Head of caudate nucleus (tissue), 42 donors: ENCODE measurements around the gene DIDO1.
A peak's percentile ranks its signal among the peaks of the same experiment; 100 is the strongest.

Experiments
- DNase-seq, 42 donors: peaks; one replicate each; pipeline versions ENCODE4 v3.0.0 to v3.0.0-alpha.2; 2020 to 2021; ENCODE audit warnings: mixed read lengths in 7 of 42
- intact Hi-C: fragments of 100-400 bp; cut with DNase I; formaldehyde crosslinking; loops from one replicate; pipeline ENCODE4 v1.15.0; 2022

The DIDO1 gene

DNA sequence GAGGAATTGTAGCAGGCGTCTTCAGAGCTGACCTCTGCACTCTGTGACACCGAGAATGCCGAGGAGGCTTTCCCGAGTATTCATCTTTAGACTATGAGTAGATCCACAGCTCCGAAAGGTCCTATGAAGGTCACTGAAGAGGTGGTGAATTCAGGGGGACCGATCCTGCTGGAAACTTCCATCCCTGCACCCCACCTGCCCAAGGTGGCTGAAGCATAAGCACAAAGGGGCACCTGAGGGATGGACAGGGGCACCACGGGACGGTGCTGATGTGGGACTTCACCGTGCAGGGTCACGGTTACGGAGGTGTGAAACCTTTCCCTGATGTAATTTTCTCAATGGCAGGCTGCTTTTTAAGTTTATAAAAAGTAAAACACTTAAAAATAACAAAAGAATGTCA is 24.4 kb downstream of the DIDO1 start:
- no peak for DNase-seq
- intact Hi-C loops = no loop called here

DNA sequence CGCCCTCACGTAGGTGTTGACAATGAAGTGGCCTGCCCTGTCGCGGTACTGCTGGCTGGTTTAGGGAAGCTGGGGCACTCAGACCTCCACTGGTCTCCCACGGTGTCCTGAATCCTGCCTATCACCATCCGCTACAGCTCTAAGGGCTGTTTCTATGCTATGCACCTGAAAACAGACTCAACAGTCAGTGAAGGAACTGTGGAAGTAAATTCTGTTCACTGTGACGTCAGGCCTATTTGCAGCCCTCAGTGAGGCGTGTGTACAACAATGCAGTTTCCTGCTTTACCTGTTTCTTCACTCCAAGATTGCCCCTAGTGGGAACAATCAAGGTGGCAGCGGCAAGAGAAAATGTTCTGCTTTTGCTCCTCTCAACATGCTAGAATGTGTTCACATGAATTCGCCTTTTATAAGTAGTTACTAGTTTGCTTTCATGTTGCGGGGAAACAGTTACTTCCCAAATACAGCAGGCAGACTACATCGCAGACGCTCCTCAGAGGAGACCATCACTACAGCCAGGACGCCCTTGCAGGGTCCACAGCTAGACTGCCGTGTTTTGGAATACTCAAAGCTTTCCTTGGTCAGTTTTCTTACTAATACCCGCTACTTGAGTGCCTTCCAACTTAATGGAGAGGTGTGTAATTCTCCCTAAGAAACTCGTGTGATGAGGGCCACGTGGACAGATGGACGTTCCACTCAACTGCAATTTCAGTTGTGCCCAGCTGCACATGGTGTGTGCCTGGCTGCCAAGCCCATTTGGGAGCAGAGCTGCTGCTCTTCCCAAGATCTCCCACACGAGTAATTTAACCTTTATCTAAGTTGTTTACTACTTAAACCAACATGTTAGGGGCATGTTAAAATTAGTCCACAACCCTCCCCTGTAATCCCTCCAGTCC is 25.4 kb downstream of the DIDO1 start:
- intact Hi-C loops = no loop called here
- DNase-seq = no peak

- DNase-seq = peak; percentile 67 to 91 (median 84)
- intact Hi-C loops = no loop called here
Observed at GRCh38 chr20:62900052-62900691, 26.1 kb downstream of the DIDO1 start.

GRCh38 chr20:62899633-62900051 is 26.7 kb downstream of the DIDO1 start:
- peak in 3 of 42 donors; percentile 26 to 52 (median 29) for DNase-seq
- intact Hi-C loops = loop anchor here (10.0 kb wide), 1 partner anchor 105 kb away; the partner anchor contains the start of gene BHLHE23

GRCh38 chr20:62898970-62899632 is 27.2 kb downstream of the DIDO1 start:
- DNase-seq = no peak
- intact Hi-C loops = loop anchor here (10.0 kb wide), 1 partner anchor 106 kb away; the partner anchor contains the start of gene BHLHE23

DNA sequence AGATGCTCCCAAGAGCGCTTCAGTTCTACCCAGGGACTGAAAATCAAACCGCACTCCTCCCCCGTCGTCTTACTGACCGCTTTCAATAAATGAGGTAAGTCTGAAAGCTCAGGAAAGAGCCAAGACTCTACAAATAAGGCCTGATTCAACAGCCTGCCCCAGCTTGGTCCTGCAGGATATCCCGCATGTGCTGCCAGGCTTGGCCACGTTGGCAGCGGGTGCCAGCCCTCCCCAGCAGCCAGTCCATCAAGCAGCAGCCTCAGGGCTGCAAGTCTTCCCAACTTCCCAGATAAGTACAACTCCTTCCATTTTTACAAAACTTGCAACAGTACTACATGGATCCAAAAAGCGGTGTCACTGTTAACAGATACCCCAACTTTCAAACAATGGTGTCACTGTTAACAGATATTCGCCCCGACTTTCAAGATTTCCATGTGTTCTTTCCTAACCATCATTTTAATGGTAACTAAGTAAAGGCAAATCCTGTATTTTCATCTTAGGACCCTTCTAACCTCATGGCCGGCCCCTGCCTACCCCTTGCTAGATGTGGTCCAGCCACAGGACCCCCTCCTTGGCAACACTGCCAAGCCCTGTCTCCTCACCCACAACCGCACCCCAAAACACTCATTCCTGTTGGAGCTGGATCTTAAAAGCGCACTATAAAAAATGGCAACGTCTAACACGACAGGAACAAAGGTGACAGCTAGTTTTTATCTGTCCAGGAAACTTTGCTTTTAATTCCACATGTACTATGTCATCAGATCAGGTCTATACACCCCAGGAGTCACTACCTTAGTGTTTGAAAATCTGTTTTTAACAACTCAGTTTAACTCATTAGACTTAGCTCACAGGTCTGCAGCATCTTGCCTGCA is 28.0 kb downstream of the DIDO1 start:
- peak in 8 of 42 donors; percentile 18 to 67 (median 39) for DNase-seq
- intact Hi-C loops = loop anchor here (10.0 kb wide), 1 partner anchor 106 kb away; the partner anchor contains the start of gene BHLHE23

- DNase-seq = no peak
- intact Hi-C loops = loop anchor here (10.0 kb wide), 1 partner anchor 107 kb away; the partner anchor contains the start of gene BHLHE23
Observed at GRCh38 chr20:62897666-62898065, 28.6 kb downstream of the DIDO1 start.

DNA sequence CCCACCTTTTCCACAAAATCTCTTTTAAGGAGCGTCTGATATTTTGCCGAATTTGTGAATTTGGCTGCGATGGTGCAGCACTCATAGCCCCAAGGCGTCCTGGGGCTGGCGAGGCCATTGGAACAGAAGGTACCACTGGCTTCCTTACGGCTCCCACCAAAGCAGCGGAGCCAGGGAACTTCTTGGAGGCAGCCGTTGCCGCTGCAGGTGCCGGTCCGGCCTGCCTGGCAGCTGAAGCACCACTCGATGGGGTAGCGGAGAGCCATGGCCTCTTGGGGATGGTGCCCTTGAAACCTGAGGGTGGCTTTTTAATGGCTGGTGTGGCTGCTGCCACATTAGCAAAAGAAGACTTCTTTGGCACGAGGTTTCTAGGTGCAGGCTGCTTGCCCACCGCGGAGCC is 29.8 kb downstream of the DIDO1 start:
- DNase-seq = no peak
- intact Hi-C loops = loop anchor here (10.0 kb wide), 1 partner anchor 108 kb away; the partner anchor contains the start of gene BHLHE23

DNA sequence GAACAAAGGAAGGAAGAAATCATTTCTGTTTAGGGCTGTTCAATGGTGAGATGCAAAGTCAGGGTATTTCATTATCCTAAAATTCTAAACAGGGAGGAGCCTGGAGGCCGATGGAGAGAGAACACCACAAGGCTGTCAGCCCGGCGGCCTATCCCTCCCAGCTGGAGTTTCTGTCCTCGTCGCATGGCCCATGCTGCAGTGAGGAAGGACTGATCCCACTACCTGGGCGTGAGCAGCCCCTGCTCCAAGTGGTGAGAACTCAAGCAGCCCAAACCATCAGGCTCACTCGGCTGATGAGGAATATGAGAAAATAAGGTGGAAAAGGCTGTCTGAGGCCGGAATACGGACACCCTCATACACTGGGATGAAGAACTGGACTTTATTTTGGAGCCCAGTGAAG is 30.8 kb downstream of the DIDO1 start:
- no peak for DNase-seq
- intact Hi-C loops = loop anchor here (10.0 kb wide), 1 partner anchor 109 kb away; the partner anchor contains the start of gene BHLHE23

- DNase-seq = no peak
- intact Hi-C loops = loop anchor here (10.0 kb wide), 1 partner anchor 111 kb away; the partner anchor contains the start of gene BHLHE23
Observed at GRCh38 chr20:62894261-62894660, 32.0 kb downstream of the DIDO1 start.

DNA sequence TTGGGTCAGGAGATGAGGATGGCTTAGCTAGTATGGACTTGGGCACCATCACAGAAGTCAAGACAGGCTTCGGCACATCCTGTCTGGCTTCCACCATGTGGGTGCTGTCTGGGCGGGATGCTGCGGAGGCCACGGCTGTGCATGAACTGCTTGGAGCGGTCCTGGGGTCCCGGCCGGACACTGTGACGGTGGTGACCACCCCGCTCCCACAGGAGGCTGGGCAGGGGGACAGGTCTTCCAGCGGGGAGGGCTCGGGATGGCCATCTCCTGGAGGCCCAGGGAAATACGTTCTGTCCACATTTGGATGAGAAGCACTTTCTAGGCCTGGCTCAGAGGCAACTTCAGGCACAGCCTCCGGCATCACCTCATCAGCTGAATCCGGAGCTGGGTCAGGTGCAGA is 32.6 kb downstream of the DIDO1 start:
- intact Hi-C loops = loop anchor here (10.0 kb wide), 1 partner anchor 111 kb away; the partner anchor contains the start of gene BHLHE23
- no peak for DNase-seq

GRCh38 chr20:62892348-62893304 is 33.7 kb downstream of the DIDO1 start:
- intact Hi-C loops = loop anchor here (10.0 kb wide), 1 partner anchor 112 kb away; the partner anchor contains the start of gene BHLHE23

DNA sequence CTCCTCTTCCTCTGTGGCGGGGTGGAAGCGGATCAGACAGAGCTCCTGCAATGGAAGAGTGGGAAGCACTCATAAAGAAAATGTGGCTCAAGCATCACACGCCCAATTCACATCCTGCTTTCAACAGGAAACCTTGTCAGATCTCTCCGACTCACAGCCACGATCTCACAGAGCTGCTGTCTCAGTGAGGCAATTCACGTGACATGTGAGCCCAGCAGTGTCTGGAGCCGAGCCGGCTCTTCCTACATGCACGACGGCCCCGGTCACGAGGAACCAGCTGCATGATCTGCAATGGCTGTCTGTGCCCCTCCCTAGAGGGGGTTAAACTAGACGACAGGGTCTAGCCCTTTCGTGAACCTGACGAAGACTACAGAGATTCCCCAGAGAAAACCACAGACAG is 35.2 kb downstream of the DIDO1 start:
- intact Hi-C loops = loop anchor here (10.0 kb wide), 1 partner anchor 114 kb away; the partner anchor contains the start of gene BHLHE23
- DNase-seq = peak in 16 of 42 donors; percentile 27 to 72 (median 45)

More at GRCh38 chr20:62892348-62893304, 33.7 kb downstream of the DIDO1 start:
- DNase-seq = peak in 39 of 42 donors; percentile 42 to 86 (median 63)

DNA sequence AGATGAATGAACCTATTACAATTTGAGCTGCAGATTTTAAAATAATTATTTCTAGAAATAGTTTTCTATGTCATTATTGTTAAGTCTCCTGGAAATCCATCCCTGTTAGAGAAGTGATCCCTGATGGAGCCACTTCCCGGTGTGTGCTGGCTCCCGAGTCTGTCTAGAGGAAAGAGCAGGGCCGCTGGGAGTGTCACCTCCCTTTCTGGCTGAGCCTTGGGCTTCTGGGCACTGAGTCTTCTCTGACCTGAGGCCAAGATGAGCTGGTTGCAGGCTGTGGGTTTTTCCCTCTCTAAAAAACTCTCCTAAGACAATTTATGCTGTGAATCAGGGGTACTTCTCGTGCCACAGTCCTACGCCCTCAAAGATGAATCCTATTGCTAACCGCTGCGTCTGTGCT is 35.9 kb downstream of the DIDO1 start:
- no peak for DNase-seq
- intact Hi-C loops = loop anchor here (10.0 kb wide), 1 partner anchor 114 kb away; the partner anchor contains the start of gene BHLHE23

DNA sequence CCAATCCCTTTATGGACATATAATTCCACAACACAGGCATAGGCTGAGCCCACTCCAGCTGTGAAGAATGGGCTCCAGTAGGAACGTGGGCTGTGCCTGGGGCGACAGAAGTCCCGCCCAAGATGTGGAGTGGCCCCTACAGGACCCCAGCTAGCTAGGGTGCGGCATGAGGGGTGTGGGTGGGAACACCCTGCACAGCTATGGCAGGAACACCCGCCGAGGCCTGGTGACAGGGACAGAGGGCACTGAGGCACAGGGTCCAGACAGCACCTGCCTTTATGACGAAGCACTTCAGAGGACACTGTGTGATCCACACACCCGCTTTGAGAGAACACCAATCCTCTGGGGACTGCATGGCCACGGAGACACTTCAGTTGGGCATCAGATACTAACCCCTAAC is 36.4 kb downstream of the DIDO1 start:
- intact Hi-C loops = loop anchor here (10.0 kb wide), 1 partner anchor 115 kb away; the partner anchor contains the start of gene BHLHE23
- no peak for DNase-seq

GRCh38 chr20:62889411-62889810 is 36.9 kb downstream of the DIDO1 start:
- no peak for DNase-seq
- intact Hi-C loops = no loop called here

DNA sequence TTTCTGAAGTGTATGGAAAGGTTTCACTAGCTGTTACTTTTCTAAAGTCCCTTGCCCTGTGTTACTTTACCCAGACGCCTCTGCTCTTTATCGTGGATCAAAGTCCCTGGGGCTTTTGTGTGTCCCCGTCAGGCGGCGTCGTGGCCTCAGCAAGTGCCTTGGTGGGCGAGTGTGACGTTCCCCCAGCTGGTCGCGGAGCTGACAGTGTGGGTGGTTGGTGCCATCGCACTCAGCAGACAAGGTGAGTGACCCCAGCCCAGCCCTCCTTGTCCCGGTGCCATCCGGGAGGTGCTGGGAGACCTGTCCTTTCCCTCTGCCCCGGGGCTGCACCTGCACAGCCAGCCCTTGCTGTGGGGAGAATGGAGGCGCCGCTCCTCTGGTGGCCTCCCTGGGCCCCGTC is 37.4 kb downstream of the DIDO1 start:
- intact Hi-C loops = no loop called here
- DNase-seq = no peak
